GM12878 (cell line): Measurements from ENCODE around the gene TSPAN31. TPM values are rescaled to one million over a fixed set of nuclear protein-coding genes. Genes with fewer than 3 reads are reported as not detected.

ENCODE experiments used
- BCLAF1 ChIP-seq: fragments of 450-650 bp; IDR thresholded peaks from 2 replicates; pipeline ENCODE4 v1.6.1; 2017; ENCODE audit warnings: antibody characterized with exemption, mild to moderate bottlenecking, moderate library complexity
- E2F8 ChIP-seq: fragments of 450-650 bp; IDR thresholded peaks from 2 replicates; pipeline ENCODE4 v1.6.1; 2018; ENCODE audit warnings: mild to moderate bottlenecking, low read depth, moderate library complexity; ENCODE audit not compliant: partially characterized antibody
- EGR1 ChIP-seq, 2 experiments: IDR thresholded peaks; 1 replicate in 1 of 2; 2 replicates in 1 of 2; pipeline ENCODE4 v1.6.1; 2011 to 2012; ENCODE audit warnings: low read depth in 2 of 2, low read length in 2 of 2, borderline replicate concordance in 1 of 2, mild to moderate bottlenecking in 1 of 2, moderate library complexity in 1 of 2
- ESRRA ChIP-seq: IDR thresholded peaks from 2 replicates; pipeline ENCODE4 v1.6.1; 2012; ENCODE audit warnings: mild to moderate bottlenecking, low read length, improper control_type of control experiment
- HCFC1 ChIP-seq: fragments of 150-350 bp; IDR thresholded peaks from 2 replicates; pipeline ENCODE4 v1.6.1; 2014; ENCODE audit warnings: low read length
- HDAC2 ChIP-seq: fragments of 200-600 bp; sonication (generic); IDR thresholded peaks from 2 replicates; pipeline ENCODE4 v1.6.1; 2017
- IKZF2 ChIP-seq, 2 experiments: fragments of 450-650 bp; IDR thresholded peaks; 2 replicates each; pipeline ENCODE4 v1.6.1; 2017; ENCODE audit warnings: mild to moderate bottlenecking in 2 of 2, moderate library complexity in 2 of 2
- JUNB ChIP-seq: IDR thresholded peaks from 2 replicates; pipeline ENCODE4 v1.6.1; 2016; ENCODE audit warnings: antibody characterized with exemption, mild to moderate bottlenecking
- LARP7 ChIP-seq: fragments of 450-650 bp; IDR thresholded peaks from 2 replicates; pipeline ENCODE4 v1.6.1; 2017; ENCODE audit warnings: mild to moderate bottlenecking
- MTA2 ChIP-seq: fragments of 450-650 bp; IDR thresholded peaks from 2 replicates; pipeline ENCODE4 v1.6.1; 2016; ENCODE audit warnings: low read depth, mild to moderate bottlenecking, moderate library complexity
- NFYA ChIP-seq: IDR thresholded peaks from 2 replicates; pipeline ENCODE4 v1.6.1; 2011; ENCODE audit warnings: low read depth, mild to moderate bottlenecking, low read length, improper control_type of control experiment, borderline replicate concordance
- NR2C1 ChIP-seq: fragments of 450-650 bp; IDR thresholded peaks from 2 replicates; pipeline ENCODE4 v1.6.1; 2017; ENCODE audit warnings: antibody characterized with exemption, mild to moderate bottlenecking, moderate library complexity
- NR2F1 ChIP-seq: fragments of 450-650 bp; conservative IDR thresholded peaks from 2 replicates; pipeline ENCODE4 v1.6.1; 2017; ENCODE audit warnings: mild to moderate bottlenecking
- RB1 ChIP-seq: fragments of 450-650 bp; formaldehyde crosslinking; IDR thresholded peaks from 2 replicates; pipeline ENCODE4 v1.6.1; 2017; ENCODE audit warnings: mild to moderate bottlenecking, borderline replicate concordance
- polyA plus RNA-seq, 11 experiments: library from polyadenylated mRNA; depleted of rRNA in 4 of 11; unstranded in 6 of 11; stranded (reverse) in 5 of 11; fragments of >200 nt; fragmentation: Nextera tagmentation in 4 of 11; fragmentation: Illumina TruSeq in 1 of 11; extraction: Ambion mirVana in 4 of 11; extraction: Trizol in 1 of 11; gene quantifications; 1 replicate in 1 of 11; 2 replicates in 10 of 11; pipeline versions ENCODE4 v1.2.1 to v1.2.3, GENCODE V29; 2011 to 2016; ENCODE audit warnings: inconsistent platforms in 2 of 11, missing spikeins in 2 of 11, low read depth in 1 of 11
- total RNA-seq, 4 experiments: library from RNA; depleted of rRNA in 3 of 4; stranded (reverse); fragments of >200 nt in 3 of 4; fragmentation: Illumina TruSeq in 1 of 4; extraction: Trizol in 1 of 4; gene quantifications; 2 replicates each; pipeline versions ENCODE4 v1.2.1 to v1.2.3, GENCODE V29; 2013 to 2021

Gene TSPAN31
- total and polyA plus RNA-seq, 10 of the 15 experiments (the other 5 are each of a cell fraction or from before 2014, with no cell fraction given), result 11.8 to 32.2 (median 24.7) TPM

- TF ChIP-seq E2F8, result peak; percentile 22
- 0 out of 2 replicates have a peak, but pooled peaks have one; percentile 8 for TF ChIP-seq NR2F1
- TF ChIP-seq HCFC1, result no peak
- peak; percentile 48; the same call in 1 of the 2 replicates for TF ChIP-seq LARP7
- TF ChIP-seq MTA2, result peak; percentile 43; the same call in 1 of the 2 replicates
- peak; percentile 12 to 14; a peak in 2 of 4 replicates for TF ChIP-seq IKZF2 (IDR thresholded peaks at IDR 0.05)
- no peak for TF ChIP-seq ESRRA
- no peak for TF ChIP-seq BCLAF1
- TF ChIP-seq EGR1 (IDR thresholded peaks at IDR 0.05; ENCODE audit: borderline replicate concordance in 1 of 2, low read depth in 2 of 2, low read length in 2 of 2), result 0 out of 3 replicates have a peak, but pooled peaks of 1 of the 2 experiments have one; percentile 12
- TF ChIP-seq HDAC2, result no peak
- TF ChIP-seq NR2C1, result no peak
- TF ChIP-seq JUNB, result no peak
- no peak for TF ChIP-seq NFYA
- TF ChIP-seq RB1, result peak; percentile 56; the same call in 1 of the 2 replicates
- TF ChIP-seq, all 136 proteins: peak for 22
Observed at GRCh38 chr12:57744194-57744776, 554 bp upstream of the TSPAN31 start (continued).
